Stimulated activated CD8-positive, alpha-beta memory T cell treated with anti-CD3 and anti-CD28 coated beads, Interleukin-15, amount 100 ng/mL, for 1 hour (primary cell): Measurements from ENCODE around the gene GIMAP8.
"Not testable (repeated sequence)": the region's sequence is repeated elsewhere in the genome, so short reads cannot be mapped to it uniquely, and the experiment has no call there.

ENCODE experiments used
- DNase-seq: peaks from one replicate; pipeline ENCODE4 v3.0.0-alpha.2; 2020; ENCODE audit warnings: low read depth

The GIMAP8 gene

DNA sequence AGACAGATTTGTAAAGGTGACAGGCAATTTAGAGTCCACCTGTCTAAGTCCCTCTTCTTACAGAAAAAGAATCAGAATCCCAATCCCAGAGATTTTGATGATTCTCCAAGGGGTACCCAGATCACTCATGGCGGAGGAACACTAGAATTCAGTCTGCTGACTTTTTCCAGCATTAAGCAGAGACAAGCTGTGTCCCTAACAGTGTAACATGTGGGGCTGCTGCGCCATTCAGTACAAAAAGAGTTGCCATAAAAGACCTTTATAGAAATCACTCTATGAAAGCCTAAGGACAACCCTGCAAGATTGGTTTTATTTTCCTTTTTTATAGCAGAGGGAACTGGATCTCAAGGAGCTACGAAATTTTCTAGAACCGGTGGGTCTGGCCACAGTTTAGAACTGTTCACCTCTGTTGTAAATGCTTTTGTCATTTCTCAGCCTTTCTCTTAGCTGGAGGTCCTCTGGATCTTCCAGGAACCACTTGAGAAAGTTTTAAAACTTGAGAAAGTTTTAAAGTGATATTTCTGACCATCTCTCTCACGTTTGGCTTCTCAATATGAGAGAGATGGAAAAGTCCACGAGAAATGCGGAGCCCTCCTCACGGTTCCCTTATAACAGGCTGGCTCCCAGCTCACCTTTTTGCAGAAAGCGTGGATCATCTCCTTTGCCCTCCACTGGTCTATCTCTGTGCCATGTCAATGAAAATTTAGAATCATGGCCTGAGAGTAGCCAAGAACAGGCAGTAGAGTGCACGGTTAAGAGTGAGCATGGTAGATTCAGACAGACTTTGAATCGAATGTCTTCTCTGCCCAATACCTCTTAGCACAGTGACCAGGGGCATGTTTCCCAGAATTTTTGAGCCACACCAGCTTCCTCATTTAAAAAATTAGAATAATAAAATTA, 65.1 kb downstream of the GIMAP8 start:
- no peak for DNase-seq

DNA sequence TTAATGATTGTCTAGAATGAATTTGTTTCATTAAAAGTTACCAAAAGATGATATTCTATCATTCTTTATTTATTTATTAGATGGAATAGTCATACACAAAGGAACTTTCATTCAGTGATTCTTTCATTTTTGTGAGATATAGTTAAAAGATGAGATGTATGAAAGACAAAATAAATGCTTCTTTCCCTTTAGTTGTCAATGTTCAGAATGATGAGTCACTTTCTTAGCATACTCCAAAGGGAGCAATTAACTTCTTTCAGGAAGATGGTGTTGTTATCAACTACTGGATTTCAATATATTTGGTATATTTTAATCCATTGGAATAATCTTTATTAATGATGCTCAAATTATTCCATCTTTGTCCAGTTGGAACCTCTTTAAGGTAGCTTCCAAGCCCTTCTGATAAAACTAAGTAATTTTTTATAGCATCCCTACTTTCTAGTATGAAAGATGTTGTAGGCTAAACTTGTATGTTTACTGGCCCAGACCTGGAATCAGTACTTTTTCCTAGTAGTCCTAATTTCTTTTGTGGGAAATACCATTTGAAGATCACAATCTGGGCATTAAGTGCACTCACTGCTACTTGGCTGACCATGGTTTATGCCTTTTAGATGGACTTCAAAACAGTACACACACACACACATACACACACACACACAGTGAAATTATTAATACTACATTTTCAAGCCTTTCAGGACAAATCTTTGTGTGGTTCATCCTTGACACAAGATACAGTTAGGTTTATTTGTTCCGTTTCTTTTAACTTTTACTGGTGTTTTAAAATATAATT, 66.7 kb downstream of the GIMAP8 start:
- DNase-seq = no peak

DNA sequence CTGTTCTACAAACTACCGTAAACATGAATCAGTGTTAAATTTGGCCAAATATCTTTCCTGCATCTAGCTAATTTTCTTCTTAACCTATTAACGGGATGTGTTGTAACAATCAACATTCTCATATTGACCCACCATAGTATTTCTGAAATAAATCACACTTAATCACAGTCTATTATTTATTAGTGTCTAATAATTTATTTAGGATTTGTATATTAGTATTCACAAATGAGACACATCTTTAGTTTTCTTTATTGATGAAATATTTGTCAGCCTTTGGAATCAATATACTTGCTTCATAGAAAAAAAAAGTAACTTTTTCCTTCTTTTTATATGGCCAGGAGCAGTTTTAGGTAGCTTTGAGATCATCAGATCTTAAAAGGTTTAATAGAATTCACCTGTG, 68.9 kb downstream of the GIMAP8 start:
- no peak for DNase-seq

DNA sequence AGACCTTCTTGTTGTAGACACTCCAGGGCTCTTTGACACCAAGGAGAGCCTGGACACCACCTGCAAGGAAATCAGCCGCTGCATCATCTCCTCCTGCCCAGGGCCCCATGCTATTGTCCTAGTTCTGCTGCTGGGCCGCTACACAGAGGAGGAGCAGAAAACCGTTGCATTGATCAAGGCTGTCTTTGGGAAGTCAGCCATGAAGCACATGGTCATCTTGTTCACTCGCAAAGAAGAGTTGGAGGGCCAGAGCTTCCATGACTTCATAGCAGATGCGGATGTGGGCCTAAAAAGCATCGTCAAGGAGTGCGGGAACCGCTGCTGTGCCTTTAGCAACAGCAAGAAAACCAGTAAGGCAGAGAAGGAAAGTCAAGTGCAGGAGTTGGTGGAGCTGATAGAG, 69.7 kb downstream of the GIMAP8 start:
- DNase-seq = no peak

DNA sequence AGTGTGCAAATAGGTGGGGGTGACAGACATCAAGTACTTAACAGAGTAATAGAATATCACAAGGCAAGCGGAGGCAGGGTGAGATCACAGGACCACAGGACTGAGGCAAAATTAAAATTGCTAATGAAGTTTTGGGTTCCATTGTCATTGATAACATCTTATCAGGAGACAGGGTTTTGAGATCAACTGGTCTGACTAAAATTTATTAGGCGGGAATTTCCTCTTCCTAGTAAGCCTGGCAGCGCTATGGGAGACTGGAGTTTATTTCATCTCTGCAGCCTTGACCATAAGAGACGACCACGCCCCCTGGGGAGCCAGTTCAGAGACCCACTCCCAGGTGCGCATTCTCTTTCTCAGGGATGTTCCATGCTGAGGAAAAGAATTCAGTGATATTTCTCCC, 72.5 kb downstream of the GIMAP8 start:
- not testable (repeated sequence) for DNase-seq

DNA sequence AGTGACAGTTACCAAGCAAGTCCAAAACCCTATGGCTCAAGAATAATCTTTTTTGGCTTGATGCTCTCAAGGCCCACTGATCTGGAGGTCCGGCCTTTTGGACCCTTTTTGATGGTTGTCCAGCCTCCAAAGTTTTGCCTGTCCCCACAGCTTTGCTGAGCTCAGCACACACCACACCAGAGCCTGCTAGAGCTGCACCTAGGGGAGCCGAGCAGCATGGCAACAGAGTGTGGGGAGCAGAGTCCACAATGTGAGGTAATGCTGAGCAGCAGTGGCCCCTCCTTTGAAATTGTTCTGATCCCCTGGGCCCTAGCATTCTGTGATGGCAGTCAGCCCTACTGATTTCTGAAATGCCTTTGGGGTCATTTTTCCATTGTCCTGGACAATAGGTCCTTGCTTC, 73.6 kb downstream of the GIMAP8 start:
- no peak for DNase-seq
